ENCODE measurements around the gene FKBP4.
"Not testable (repeated sequence)": the region's sequence is repeated elsewhere in the genome, so short reads cannot be mapped to it uniquely, and the experiment has no call there.

FKBP4 gene

GRCh38 chr12:2794736-2795289 lies at the start of gene FKBP4:
Gene FKBP4, plus strand, starts transcription at chr12:2794970. Its CDS starts 170 bp downstream, at chr12:2795140.
- DNase-seq: peak; percentile 19 to 92 (median 86)

- no peak for DNase-seq
Observed at GRCh38 chr12:2745655-2746054, 49.1 kb upstream of the FKBP4 start.

GRCh38 chr12:2749580-2749979 lies 45.2 kb upstream of the FKBP4 start:
- DNase-seq: no peak

- no peak for DNase-seq
Observed at GRCh38 chr12:2750185-2750584, 44.6 kb upstream of the FKBP4 start.

- DNase-seq: no peak
Observed at GRCh38 chr12:2751230-2751629, 43.5 kb upstream of the FKBP4 start.

- no peak for DNase-seq
Observed at GRCh38 chr12:2751686-2752085, 43.1 kb upstream of the FKBP4 start.

- DNase-seq: peak in 11 of 14 donors; percentile 4 to 69 (median 29)
Observed at GRCh38 chr12:2752676-2753371, 41.9 kb upstream of the FKBP4 start.

- no peak for DNase-seq
Observed at GRCh38 chr12:2753536-2753935, 41.2 kb upstream of the FKBP4 start.

GRCh38 chr12:2754208-2754607 lies 40.6 kb upstream of the FKBP4 start:
- no peak for DNase-seq

GRCh38 chr12:2756756-2757155 lies 38.0 kb upstream of the FKBP4 start:
- DNase-seq: no peak

GRCh38 chr12:2759733-2760132 lies 35.0 kb upstream of the FKBP4 start:
- no peak for DNase-seq

- no peak for DNase-seq
Observed at GRCh38 chr12:2764398-2764797, 30.4 kb upstream of the FKBP4 start.

GRCh38 chr12:2765052-2765451 lies 29.7 kb upstream of the FKBP4 start:
- no peak for DNase-seq

- DNase-seq: no peak
Observed at GRCh38 chr12:2765608-2766007, 29.2 kb upstream of the FKBP4 start.

- DNase-seq: no peak
Observed at GRCh38 chr12:2768224-2768961, 26.4 kb upstream of the FKBP4 start.

- no peak for DNase-seq
Observed at GRCh38 chr12:2769866-2770533, 24.8 kb upstream of the FKBP4 start.

- DNase-seq: not testable (repeated sequence)
Observed at GRCh38 chr12:2770544-2770943, 24.2 kb upstream of the FKBP4 start.

GRCh38 chr12:2772370-2772769 lies 22.4 kb upstream of the FKBP4 start:
- no peak for DNase-seq

- DNase-seq: no peak
Observed at GRCh38 chr12:2773199-2773875, 21.4 kb upstream of the FKBP4 start.

GRCh38 chr12:2775431-2775830 lies 19.3 kb upstream of the FKBP4 start:
- no peak for DNase-seq

GRCh38 chr12:2776129-2776806 lies 18.5 kb upstream of the FKBP4 start:
- no peak for DNase-seq

GRCh38 chr12:2779281-2779680 lies 15.5 kb upstream of the FKBP4 start:
- no peak for DNase-seq
